Measurements from ENCODE around the gene DDX59. TPM values are rescaled to one million over a fixed set of nuclear protein-coding genes. Genes with fewer than 3 reads are reported as not detected.

The DDX59 gene
- total and polyA plus RNA-seq, 9 of the 15 experiments (the other 6 are each of a cell fraction or from before 2014, with no cell fraction given) = 8.3 to 30.4 (median 19.8) TPM

GRCh38 chr1:200638073-200638472 lies 31.6 kb downstream of the DDX59 start (continued):
- TF ChIP-seq ZNF766 (CRISPR knock-in tag; conservative IDR thresholded peaks at IDR 0.05) (no peak; the same call in 1 of the 2 replicates), ZNF507 (tag; conservative IDR thresholded peaks at IDR 0.05) (no peak), MXI1 (IDR thresholded peaks at IDR 0.05; ENCODE audit: low read depth, low read length) (no peak), PYGO2 (tag; IDR thresholded peaks at IDR 0.05) (no peak), CTCF (IDR thresholded peaks at IDR 0.05 in 2 of 3, conservative IDR thresholded peaks at IDR 0.05 in 1 of 3; ENCODE audit: insufficient read depth in 2 of 3, low read depth in 1 of 3, low read length in 3 of 3) (peak; percentile 18 to 48 (median 21); a peak in 1 of 6 replicates), SREBF2 (CRISPR knock-in tag; IDR thresholded peaks at IDR 0.05) (no peak), NFE2L1 (tag; IDR thresholded peaks at IDR 0.05; ENCODE audit: borderline replicate concordance, low read depth) (no peak), TRIM24 (IDR thresholded peaks at IDR 0.05) (no peak), CREM (IDR thresholded peaks at IDR 0.05; ENCODE audit: low read depth) (no peak), CHD4 (IDR thresholded peaks at IDR 0.05; ENCODE audit: insufficient read depth, insufficient replicate concordance, low read depth, low read length, poor library complexity, severe bottlenecking) (no peak), TAF9B (IDR thresholded peaks at IDR 0.05; ENCODE audit: partially characterized antibody) (no peak), LEF1 (IDR thresholded peaks at IDR 0.05) (no peak), ZNF12 (CRISPR knock-in tag; IDR thresholded peaks at IDR 0.05) (no peak), SUPT5H (IDR thresholded peaks at IDR 0.05) (no peak), SLC30A9 (CRISPR knock-in tag; IDR thresholded peaks at IDR 0.05) (no peak), HIVEP1 (CRISPR knock-in tag; IDR thresholded peaks at IDR 0.05) (no peak)
- TF ChIP-seq, protein P1, sequence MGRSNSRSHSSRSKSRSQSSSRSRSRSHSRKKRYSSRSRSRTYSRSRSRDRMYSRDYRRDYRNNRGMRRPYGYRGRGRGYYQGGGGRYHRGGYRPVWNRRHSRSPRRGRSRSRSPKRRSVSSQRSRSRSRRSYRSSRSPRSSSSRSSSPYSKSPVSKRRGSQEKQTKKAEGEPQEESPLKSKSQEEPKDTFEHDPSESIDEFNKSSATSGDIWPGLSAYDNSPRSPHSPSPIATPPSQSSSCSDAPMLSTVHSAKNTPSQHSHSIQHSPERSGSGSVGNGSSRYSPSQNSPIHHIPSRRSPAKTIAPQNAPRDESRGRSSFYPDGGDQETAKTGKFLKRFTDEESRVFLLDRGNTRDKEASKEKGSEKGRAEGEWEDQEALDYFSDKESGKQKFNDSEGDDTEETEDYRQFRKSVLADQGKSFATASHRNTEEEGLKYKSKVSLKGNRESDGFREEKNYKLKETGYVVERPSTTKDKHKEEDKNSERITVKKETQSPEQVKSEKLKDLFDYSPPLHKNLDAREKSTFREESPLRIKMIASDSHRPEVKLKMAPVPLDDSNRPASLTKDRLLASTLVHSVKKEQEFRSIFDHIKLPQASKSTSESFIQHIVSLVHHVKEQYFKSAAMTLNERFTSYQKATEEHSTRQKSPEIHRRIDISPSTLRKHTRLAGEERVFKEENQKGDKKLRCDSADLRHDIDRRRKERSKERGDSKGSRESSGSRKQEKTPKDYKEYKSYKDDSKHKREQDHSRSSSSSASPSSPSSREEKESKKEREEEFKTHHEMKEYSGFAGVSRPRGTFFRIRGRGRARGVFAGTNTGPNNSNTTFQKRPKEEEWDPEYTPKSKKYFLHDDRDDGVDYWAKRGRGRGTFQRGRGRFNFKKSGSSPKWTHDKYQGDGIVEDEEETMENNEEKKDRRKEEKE (IDR thresholded peaks at IDR 0.05; ENCODE audit: borderline replicate concordance in 1 of 2, control insufficient read depth in 1 of 2, low read depth in 2 of 2, low read length in 1 of 2) = no peak
- TF ChIP-seq, protein P2, sequence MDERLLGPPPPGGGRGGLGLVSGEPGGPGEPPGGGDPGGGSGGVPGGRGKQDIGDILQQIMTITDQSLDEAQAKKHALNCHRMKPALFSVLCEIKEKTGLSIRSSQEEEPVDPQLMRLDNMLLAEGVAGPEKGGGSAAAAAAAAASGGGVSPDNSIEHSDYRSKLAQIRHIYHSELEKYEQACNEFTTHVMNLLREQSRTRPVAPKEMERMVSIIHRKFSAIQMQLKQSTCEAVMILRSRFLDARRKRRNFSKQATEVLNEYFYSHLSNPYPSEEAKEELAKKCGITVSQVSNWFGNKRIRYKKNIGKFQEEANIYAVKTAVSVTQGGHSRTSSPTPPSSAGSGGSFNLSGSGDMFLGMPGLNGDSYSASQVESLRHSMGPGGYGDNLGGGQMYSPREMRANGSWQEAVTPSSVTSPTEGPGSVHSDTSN (CRISPR knock-in tag; IDR thresholded peaks at IDR 0.05; ENCODE audit: low read depth) = no peak
- TF ChIP-seq, protein P2 (tag; conservative IDR thresholded peaks at IDR 0.05; ENCODE audit: low read depth) = peak; percentile 17; the same call in 1 of the 2 replicates
- TF ChIP-seq, protein P3, sequence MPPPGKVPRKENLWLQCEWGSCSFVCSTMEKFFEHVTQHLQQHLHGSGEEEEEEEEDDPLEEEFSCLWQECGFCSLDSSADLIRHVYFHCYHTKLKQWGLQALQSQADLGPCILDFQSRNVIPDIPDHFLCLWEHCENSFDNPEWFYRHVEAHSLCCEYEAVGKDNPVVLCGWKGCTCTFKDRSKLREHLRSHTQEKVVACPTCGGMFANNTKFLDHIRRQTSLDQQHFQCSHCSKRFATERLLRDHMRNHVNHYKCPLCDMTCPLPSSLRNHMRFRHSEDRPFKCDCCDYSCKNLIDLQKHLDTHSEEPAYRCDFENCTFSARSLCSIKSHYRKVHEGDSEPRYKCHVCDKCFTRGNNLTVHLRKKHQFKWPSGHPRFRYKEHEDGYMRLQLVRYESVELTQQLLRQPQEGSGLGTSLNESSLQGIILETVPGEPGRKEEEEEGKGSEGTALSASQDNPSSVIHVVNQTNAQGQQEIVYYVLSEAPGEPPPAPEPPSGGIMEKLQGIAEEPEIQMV (tag; conservative IDR thresholded peaks at IDR 0.05; ENCODE audit: low read depth) = no peak

Data from K562 (cell line).